ENCODE results near the gene BCL2L15. TPM values are rescaled to one million over a fixed set of nuclear protein-coding genes. Genes with fewer than 3 reads are reported as not detected.

Gene BCL2L15
- total and polyA plus RNA-seq, 2 donors (not counting 3 experiments of a cell fraction or from before 2014, with no cell fraction given) = 0.28 to 0.29 TPM

GRCh38 chr1:113913887-113914664 lies 26.7 kb upstream of the BCL2L15 start:
- Histone ChIP-seq H3K9me3 (replicated peaks; ENCODE audit: control insufficient read depth, insufficient read depth, low read length) (no peaks in the 10 kb centered on the region), H2AFZ (ENCODE audit: low read depth, low read length) (no peak overlapping the region), H3K79me2 (ENCODE audit: control insufficient read depth, insufficient read depth, low read length) (no peaks in the 10 kb centered on the region), H4K20me1 (replicated peaks; ENCODE audit: control insufficient read depth, extremely low read depth, insufficient read depth, low read length) (no peaks in the 10 kb centered on the region), H3K9ac (replicated peaks; ENCODE audit: extremely low read depth, insufficient read depth, low read length) (no peak overlapping the region), H3K27ac (ENCODE audit: insufficient read depth, low read depth, low read length) (no peak overlapping the region), H3K27me3 (ENCODE audit: control insufficient read depth in 2 of 2, insufficient read depth in 2 of 2, low read length in 2 of 2) (peaks cover 0 to 2% of the 10 kb centered on the region in 2 experiments), H3K36me3 (ENCODE audit: control insufficient read depth in 2 of 2, extremely low read depth in 1 of 2, insufficient read depth in 2 of 2, low read length in 2 of 2) (peaks cover 2 to 4% of the 10 kb centered on the region in 2 experiments), H3K4me1 (ENCODE audit: control insufficient read depth, extremely low read depth, insufficient read depth, low read length) (no peaks in the 10 kb centered on the region), H3K9me1 (replicated peaks; ENCODE audit: control insufficient read depth, extremely low read depth, insufficient read depth, low read length) (no peaks in the 10 kb centered on the region), H3K4me3 (replicated peaks in 1 of 3; ENCODE audit: insufficient read depth in 1 of 3, low read depth in 1 of 3, low read length in 3 of 3) (no peak overlapping the region), H3K4me2 (ENCODE audit: insufficient read depth, low read length) (no peak overlapping the region)
- intact Hi-C loops (cut with micrococcal nuclease) = no loop called here
- POLR2A ChIA-PET = no interaction called here
- FAIRE-seq (no peak), DNase-seq (ENCODE audit: low read depth, low spot score) (no peak)
- CTCF ChIA-PET = interaction anchor here (1.1 kb wide), 1 partner anchor 16 kb away, joined by 7 read pairs; no protein-coding TSS in a partner anchor
- dilution Hi-C loops (cut with MboI; ENCODE audit: extremely low pct_ligation_motif_present, low sequenced_read_pairs) = no loop called here
- no TSS peak for BruUV-seq (replicated peaks)
- no peak for TF ChIP-seq POLR2A (IDR thresholded peaks at IDR 0.05; ENCODE audit: low read depth, low read length)

- FAIRE-seq (no peak), DNase-seq (ENCODE audit: low read depth, low spot score) (no peak)
- H3K4me1 ChIP-seq (ENCODE audit: control insufficient read depth, extremely low read depth, insufficient read depth, low read length) = no peaks in the 10 kb centered on the region
- H3K9ac ChIP-seq (replicated peaks; ENCODE audit: extremely low read depth, insufficient read depth, low read length) = no peak overlapping the region
- no peaks in the 10 kb centered on the region for H3K9me3 ChIP-seq (replicated peaks; ENCODE audit: control insufficient read depth, insufficient read depth, low read length)
- TF ChIP-seq JUN (IDR thresholded peaks at IDR 0.05; ENCODE audit: borderline replicate concordance, insufficient read depth, insufficient read length, low read depth) = no peak
- TF ChIP-seq GATA2 (IDR thresholded peaks at IDR 0.05; ENCODE audit: insufficient read depth, insufficient read length, low read depth, low read length) = no peak
- TF ChIP-seq POLR2AphosphoS5 (IDR thresholded peaks at IDR 0.05; ENCODE audit: insufficient read depth, low read depth, low read length) = no peak
- TF ChIP-seq MAX (IDR thresholded peaks at IDR 0.05; ENCODE audit: insufficient read depth, insufficient read length) = no peak
- no peak for TF ChIP-seq POLR2A (IDR thresholded peaks at IDR 0.05; ENCODE audit: low read depth, low read length)
- TF ChIP-seq MYC (IDR thresholded peaks at IDR 0.05; ENCODE audit: low read depth, low read length) = no peak
- TF ChIP-seq, protein P1, sequence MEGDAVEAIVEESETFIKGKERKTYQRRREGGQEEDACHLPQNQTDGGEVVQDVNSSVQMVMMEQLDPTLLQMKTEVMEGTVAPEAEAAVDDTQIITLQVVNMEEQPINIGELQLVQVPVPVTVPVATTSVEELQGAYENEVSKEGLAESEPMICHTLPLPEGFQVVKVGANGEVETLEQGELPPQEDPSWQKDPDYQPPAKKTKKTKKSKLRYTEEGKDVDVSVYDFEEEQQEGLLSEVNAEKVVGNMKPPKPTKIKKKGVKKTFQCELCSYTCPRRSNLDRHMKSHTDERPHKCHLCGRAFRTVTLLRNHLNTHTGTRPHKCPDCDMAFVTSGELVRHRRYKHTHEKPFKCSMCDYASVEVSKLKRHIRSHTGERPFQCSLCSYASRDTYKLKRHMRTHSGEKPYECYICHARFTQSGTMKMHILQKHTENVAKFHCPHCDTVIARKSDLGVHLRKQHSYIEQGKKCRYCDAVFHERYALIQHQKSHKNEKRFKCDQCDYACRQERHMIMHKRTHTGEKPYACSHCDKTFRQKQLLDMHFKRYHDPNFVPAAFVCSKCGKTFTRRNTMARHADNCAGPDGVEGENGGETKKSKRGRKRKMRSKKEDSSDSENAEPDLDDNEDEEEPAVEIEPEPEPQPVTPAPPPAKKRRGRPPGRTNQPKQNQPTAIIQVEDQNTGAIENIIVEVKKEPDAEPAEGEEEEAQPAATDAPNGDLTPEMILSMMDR (IDR thresholded peaks at IDR 0.05; ENCODE audit: extremely low read depth in 1 of 2, insufficient read depth in 1 of 2, low read depth in 1 of 2, low read length in 2 of 2) = no peak
- no peak for TF ChIP-seq EZH2 (IDR thresholded peaks at IDR 0.05; ENCODE audit: borderline replicate concordance, low read depth, low read length, severe bottlenecking)
- TF ChIP-seq FOS (IDR thresholded peaks at IDR 0.05; ENCODE audit: borderline replicate concordance, insufficient read depth, low read length) = no peak
- intact Hi-C loops (cut with micrococcal nuclease) = no loop called here
- BruUV-seq (replicated peaks) = no TSS peak
- H3K9me1 ChIP-seq (replicated peaks; ENCODE audit: control insufficient read depth, extremely low read depth, insufficient read depth, low read length) = no peaks in the 10 kb centered on the region
- H3K27ac ChIP-seq (ENCODE audit: insufficient read depth, low read depth, low read length) = no peak overlapping the region
- H3K36me3 ChIP-seq (ENCODE audit: control insufficient read depth in 2 of 2, extremely low read depth in 1 of 2, insufficient read depth in 2 of 2, low read length in 2 of 2) = peaks cover 2 to 4% of the 10 kb centered on the region in 2 experiments
- no peak overlapping the region for H2AFZ ChIP-seq (ENCODE audit: low read depth, low read length)
- no peak overlapping the region for H3K4me3 ChIP-seq (replicated peaks in 1 of 3; ENCODE audit: insufficient read depth in 1 of 3, low read depth in 1 of 3, low read length in 3 of 3)
- H3K27me3 ChIP-seq (ENCODE audit: control insufficient read depth in 2 of 2, insufficient read depth in 2 of 2, low read length in 2 of 2) = peaks cover 0 to under 1% of the 10 kb centered on the region in 2 experiments
- no peak overlapping the region for H3K4me2 ChIP-seq (ENCODE audit: insufficient read depth, low read length)
- H3K79me2 ChIP-seq (ENCODE audit: control insufficient read depth, insufficient read depth, low read length) = no peaks in the 10 kb centered on the region
- ChIA-PET POLR2A (no interaction called here), CTCF (interaction anchor here (1.1 kb wide), 1 partner anchor 17 kb away, joined by 7 read pairs; no protein-coding TSS in a partner anchor)
- H4K20me1 ChIP-seq (replicated peaks; ENCODE audit: control insufficient read depth, extremely low read depth, insufficient read depth, low read length) = no peaks in the 10 kb centered on the region
- dilution Hi-C loops (cut with MboI; ENCODE audit: extremely low pct_ligation_motif_present, low sequenced_read_pairs) = no loop called here
Measured at GRCh38 chr1:113913312-113913668, 25.9 kb upstream of the BCL2L15 start.

Measured in endothelial cell of umbilical vein (primary cell).